ENCODE measurements around the gene CUTC.

GRCh38 chr10:99787311-99787710 lies 55.3 kb downstream of the CUTC start:
- no peak for TF ChIP-seq POLR2AphosphoS5 (IDR thresholded peaks at IDR 0.05; ENCODE audit: low read depth, low read length)
- TF ChIP-seq POLR2A (IDR thresholded peaks at IDR 0.05; ENCODE audit: low read depth, low read length), result no peak
- TF ChIP-seq SPI1 (IDR thresholded peaks at IDR 0.05; ENCODE audit: low read depth, low read length), result no peak
- no peak for TF ChIP-seq TAF1 (IDR thresholded peaks at IDR 0.05; ENCODE audit: low read depth, low read length)

Data from GM12891 (cell line).